ENCODE results near the gene CDCP1.
"Not testable (repeated sequence)": the region's sequence is repeated elsewhere in the genome, so short reads cannot be mapped to it uniquely, and the experiment has no call there.

CDCP1 gene

GRCh38 chr3:45088543-45089358 lies 57.4 kb downstream of the CDCP1 start:
- H3K36me3 ChIP-seq (ENCODE audit: insufficient read depth, low read length): no peaks in the 10 kb centered on the region
- no peak overlapping the region for H3K27ac ChIP-seq (ENCODE audit: low read depth, low read length)
- peaks cover 61% of the 10 kb centered on the region for H3K4me1 ChIP-seq (ENCODE audit: insufficient read depth, low read length)

GRCh38 chr3:45087155-45087554 lies 59.0 kb downstream of the CDCP1 start:
- Histone ChIP-seq H3K27ac (ENCODE audit: low read depth, low read length) (no peak overlapping the region), H3K4me1 (ENCODE audit: insufficient read depth, low read length) (peaks cover 49% of the 10 kb centered on the region), H3K9me3 (ENCODE audit: low read length) (no peaks in the 10 kb centered on the region), H3K36me3 (ENCODE audit: insufficient read depth, low read length) (no peaks in the 10 kb centered on the region), H3K4me3 (ENCODE audit: low read depth in 1 of 2, low read length in 2 of 2) (no peak overlapping the region), H3K9ac (ENCODE audit: low read length) (no peak overlapping the region), H3K27me3 (ENCODE audit: control insufficient read depth in 1 of 2, insufficient read depth in 2 of 2, low read length in 2 of 2) (no peaks in the 10 kb centered on the region)

More at GRCh38 chr3:45088543-45089358, 57.4 kb downstream of the CDCP1 start:
- no peak overlapping the region for H3K9ac ChIP-seq (ENCODE audit: low read length)
- no peaks in the 10 kb centered on the region for H3K9me3 ChIP-seq (ENCODE audit: low read length)
- no peak overlapping the region for H3K4me3 ChIP-seq (ENCODE audit: low read depth in 1 of 2, low read length in 2 of 2)
- H3K27me3 ChIP-seq (ENCODE audit: control insufficient read depth in 1 of 2, insufficient read depth in 2 of 2, low read length in 2 of 2): no peaks in the 10 kb centered on the region

GRCh38 chr3:45084820-45085816 lies 61.1 kb downstream of the CDCP1 start:
- Histone ChIP-seq H3K27me3 (ENCODE audit: control insufficient read depth in 1 of 2, insufficient read depth in 2 of 2, low read length in 2 of 2) (no peaks in the 10 kb centered on the region), H3K9me3 (ENCODE audit: low read length) (no peaks in the 10 kb centered on the region), H3K9ac (ENCODE audit: low read length) (no peak overlapping the region), H3K4me1 (ENCODE audit: insufficient read depth, low read length) (peaks cover 52% of the 10 kb centered on the region), H3K4me3 (ENCODE audit: low read depth in 1 of 2, low read length in 2 of 2) (no peak overlapping the region), H3K36me3 (ENCODE audit: insufficient read depth, low read length) (no peaks in the 10 kb centered on the region), H3K27ac (ENCODE audit: low read depth, low read length) (no peak overlapping the region)

GRCh38 chr3:45084361-45084760 lies 61.8 kb downstream of the CDCP1 start:
- Histone ChIP-seq H3K36me3 (ENCODE audit: insufficient read depth, low read length) (no peaks in the 10 kb centered on the region), H3K27ac (ENCODE audit: low read depth, low read length) (no peak overlapping the region), H3K9me3 (ENCODE audit: low read length) (no peaks in the 10 kb centered on the region), H3K27me3 (ENCODE audit: control insufficient read depth in 1 of 2, insufficient read depth in 2 of 2, low read length in 2 of 2) (no peaks in the 10 kb centered on the region), H3K4me1 (ENCODE audit: insufficient read depth, low read length) (peaks cover 46% of the 10 kb centered on the region), H3K4me3 (ENCODE audit: low read depth in 1 of 2, low read length in 2 of 2) (no peak overlapping the region), H3K9ac (ENCODE audit: low read length) (no peak overlapping the region)

- no peaks in the 10 kb centered on the region for H3K36me3 ChIP-seq (ENCODE audit: insufficient read depth, low read length)
- H3K27ac ChIP-seq (ENCODE audit: low read depth, low read length): no peak overlapping the region
- no peaks in the 10 kb centered on the region for H3K9me3 ChIP-seq (ENCODE audit: low read length)
- no peak overlapping the region for H3K4me3 ChIP-seq (ENCODE audit: low read depth in 1 of 2, low read length in 2 of 2)
- peaks cover 37% of the 10 kb centered on the region for H3K4me1 ChIP-seq (ENCODE audit: insufficient read depth, low read length)
- H3K9ac ChIP-seq (ENCODE audit: low read length): no peak overlapping the region
- H3K27me3 ChIP-seq (ENCODE audit: control insufficient read depth in 1 of 2, insufficient read depth in 2 of 2, low read length in 2 of 2): no peaks in the 10 kb centered on the region
These were observed 63.2 kb downstream of the CDCP1 start for GRCh38 chr3:45083023-45083422.

GRCh38 chr3:45082142-45082538 lies 64.0 kb downstream of the CDCP1 start:
- Histone ChIP-seq H3K4me1 (ENCODE audit: insufficient read depth, low read length) (peaks cover 33% of the 10 kb centered on the region), H3K9ac (ENCODE audit: low read length) (no peak overlapping the region), H3K27ac (ENCODE audit: low read depth, low read length) (no peak overlapping the region), H3K27me3 (ENCODE audit: control insufficient read depth in 1 of 2, insufficient read depth in 2 of 2, low read length in 2 of 2) (no peaks in the 10 kb centered on the region), H3K36me3 (ENCODE audit: insufficient read depth, low read length) (no peaks in the 10 kb centered on the region), H3K4me3 (ENCODE audit: low read depth in 1 of 2, low read length in 2 of 2) (no peak overlapping the region), H3K9me3 (ENCODE audit: low read length) (no peaks in the 10 kb centered on the region)

- Histone ChIP-seq H3K9ac (ENCODE audit: low read length) (no peak overlapping the region), H3K27ac (ENCODE audit: low read depth, low read length) (no peak overlapping the region), H3K4me1 (ENCODE audit: insufficient read depth, low read length) (peaks cover 28% of the 10 kb centered on the region), H3K9me3 (ENCODE audit: low read length) (no peaks in the 10 kb centered on the region), H3K36me3 (ENCODE audit: insufficient read depth, low read length) (no peaks in the 10 kb centered on the region), H3K27me3 (ENCODE audit: control insufficient read depth in 1 of 2, insufficient read depth in 2 of 2, low read length in 2 of 2) (no peaks in the 10 kb centered on the region), H3K4me3 (ENCODE audit: low read depth in 1 of 2, low read length in 2 of 2) (no peak overlapping the region)
These were observed 64.6 kb downstream of the CDCP1 start for GRCh38 chr3:45081506-45082141.

GRCh38 chr3:45080824-45081223 lies 65.4 kb downstream of the CDCP1 start:
- Histone ChIP-seq H3K36me3 (ENCODE audit: insufficient read depth, low read length) (no peaks in the 10 kb centered on the region), H3K4me1 (ENCODE audit: insufficient read depth, low read length) (peaks cover 22% of the 10 kb centered on the region), H3K4me3 (ENCODE audit: low read depth in 1 of 2, low read length in 2 of 2) (no peak overlapping the region), H3K9me3 (ENCODE audit: low read length) (no peaks in the 10 kb centered on the region), H3K27me3 (ENCODE audit: control insufficient read depth in 1 of 2, insufficient read depth in 2 of 2, low read length in 2 of 2) (no peaks in the 10 kb centered on the region), H3K9ac (ENCODE audit: low read length) (no peak overlapping the region), H3K27ac (ENCODE audit: low read depth, low read length) (no peak overlapping the region)

- Histone ChIP-seq H3K4me1 (ENCODE audit: insufficient read depth, low read length) (peaks cover 11% of the 10 kb centered on the region), H3K27me3 (ENCODE audit: control insufficient read depth in 1 of 2, insufficient read depth in 2 of 2, low read length in 2 of 2) (no peaks in the 10 kb centered on the region), H3K9me3 (ENCODE audit: low read length) (no peaks in the 10 kb centered on the region), H3K4me3 (ENCODE audit: low read depth in 1 of 2, low read length in 2 of 2) (no peak overlapping the region), H3K9ac (ENCODE audit: low read length) (no peak overlapping the region), H3K27ac (ENCODE audit: low read depth, low read length) (no peak overlapping the region), H3K36me3 (ENCODE audit: insufficient read depth, low read length) (no peaks in the 10 kb centered on the region)
These were observed 66.5 kb downstream of the CDCP1 start for GRCh38 chr3:45079715-45080114.

GRCh38 chr3:45078910-45079522 lies 67.2 kb downstream of the CDCP1 start:
- H3K27me3 ChIP-seq (ENCODE audit: control insufficient read depth in 1 of 2, insufficient read depth in 2 of 2, low read length in 2 of 2): no peaks in the 10 kb centered on the region
- no peak overlapping the region for H3K4me3 ChIP-seq (ENCODE audit: low read depth in 1 of 2, low read length in 2 of 2)

GRCh38 chr3:45078256-45078655 lies 67.9 kb downstream of the CDCP1 start:
- not testable (repeated sequence) for H3K27me3 ChIP-seq (ENCODE audit: control insufficient read depth in 1 of 2, insufficient read depth in 2 of 2, low read length in 2 of 2); H3K9me3 ChIP-seq (ENCODE audit: low read length)

More at GRCh38 chr3:45078910-45079522, 67.2 kb downstream of the CDCP1 start:
- no peak overlapping the region for H3K9ac ChIP-seq (ENCODE audit: low read length)
- H3K4me1 ChIP-seq (ENCODE audit: insufficient read depth, low read length): peaks cover 11% of the 10 kb centered on the region
- H3K27ac ChIP-seq (ENCODE audit: low read depth, low read length): no peak overlapping the region
- H3K36me3 ChIP-seq (ENCODE audit: insufficient read depth, low read length): no peaks in the 10 kb centered on the region
- no peaks in the 10 kb centered on the region for H3K9me3 ChIP-seq (ENCODE audit: low read length)

More at GRCh38 chr3:45078256-45078655, 67.9 kb downstream of the CDCP1 start:
- H3K36me3 ChIP-seq (ENCODE audit: insufficient read depth, low read length); H3K27ac ChIP-seq (ENCODE audit: low read depth, low read length); H3K4me3 ChIP-seq (ENCODE audit: low read depth in 1 of 2, low read length in 2 of 2); H3K9ac ChIP-seq (ENCODE audit: low read length): not testable (repeated sequence)
- H3K4me1 ChIP-seq (ENCODE audit: insufficient read depth, low read length): peaks cover 11% of the 10 kb centered on the region

Measured in muscle layer of colon (tissue), 2 donors.